ENCODE measurements around the gene FBXL19. TPM values are rescaled to one million over a fixed set of nuclear protein-coding genes. Genes with fewer than 3 reads are reported as not detected.

The FBXL19 gene
- total RNA-seq, 1 experiment from 2014 or later = 84.3 TPM

- TF ChIP-seq ZNF281 (CRISPR knock-in tag; IDR thresholded peaks at IDR 0.05) = no peak
- TF ChIP-seq SP1 (CRISPR knock-in tag; conservative IDR thresholded peaks at IDR 0.05) = no peak
- no peak for TF ChIP-seq CREB1 (CRISPR knock-in tag; IDR thresholded peaks at IDR 0.05)
- TF ChIP-seq MYBL2 (CRISPR knock-in tag; IDR thresholded peaks at IDR 0.05) = no peak
- TF ChIP-seq SMAD3 (CRISPR knock-in tag; IDR thresholded peaks at IDR 0.05; ENCODE audit: borderline replicate concordance) = no peak
- no peak for TF ChIP-seq OVOL2 (CRISPR knock-in tag; IDR thresholded peaks at IDR 0.05; ENCODE audit: borderline replicate concordance)
- TF ChIP-seq, protein P1, sequence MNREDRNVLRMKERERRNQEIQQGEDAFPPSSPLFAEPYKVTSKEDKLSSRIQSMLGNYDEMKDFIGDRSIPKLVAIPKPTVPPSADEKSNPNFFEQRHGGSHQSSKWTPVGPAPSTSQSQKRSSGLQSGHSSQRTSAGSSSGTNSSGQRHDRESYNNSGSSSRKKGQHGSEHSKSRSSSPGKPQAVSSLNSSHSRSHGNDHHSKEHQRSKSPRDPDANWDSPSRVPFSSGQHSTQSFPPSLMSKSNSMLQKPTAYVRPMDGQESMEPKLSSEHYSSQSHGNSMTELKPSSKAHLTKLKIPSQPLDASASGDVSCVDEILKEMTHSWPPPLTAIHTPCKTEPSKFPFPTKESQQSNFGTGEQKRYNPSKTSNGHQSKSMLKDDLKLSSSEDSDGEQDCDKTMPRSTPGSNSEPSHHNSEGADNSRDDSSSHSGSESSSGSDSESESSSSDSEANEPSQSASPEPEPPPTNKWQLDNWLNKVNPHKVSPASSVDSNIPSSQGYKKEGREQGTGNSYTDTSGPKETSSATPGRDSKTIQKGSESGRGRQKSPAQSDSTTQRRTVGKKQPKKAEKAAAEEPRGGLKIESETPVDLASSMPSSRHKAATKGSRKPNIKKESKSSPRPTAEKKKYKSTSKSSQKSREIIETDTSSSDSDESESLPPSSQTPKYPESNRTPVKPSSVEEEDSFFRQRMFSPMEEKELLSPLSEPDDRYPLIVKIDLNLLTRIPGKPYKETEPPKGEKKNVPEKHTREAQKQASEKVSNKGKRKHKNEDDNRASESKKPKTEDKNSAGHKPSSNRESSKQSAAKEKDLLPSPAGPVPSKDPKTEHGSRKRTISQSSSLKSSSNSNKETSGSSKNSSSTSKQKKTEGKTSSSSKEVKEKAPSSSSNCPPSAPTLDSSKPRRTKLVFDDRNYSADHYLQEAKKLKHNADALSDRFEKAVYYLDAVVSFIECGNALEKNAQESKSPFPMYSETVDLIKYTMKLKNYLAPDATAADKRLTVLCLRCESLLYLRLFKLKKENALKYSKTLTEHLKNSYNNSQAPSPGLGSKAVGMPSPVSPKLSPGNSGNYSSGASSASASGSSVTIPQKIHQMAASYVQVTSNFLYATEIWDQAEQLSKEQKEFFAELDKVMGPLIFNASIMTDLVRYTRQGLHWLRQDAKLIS (CRISPR knock-in tag; IDR thresholded peaks at IDR 0.05; ENCODE audit: borderline replicate concordance) = no peak
- TF ChIP-seq STAT6 (CRISPR knock-in tag; conservative IDR thresholded peaks at IDR 0.05; ENCODE audit: low read depth) = no peak
- TF ChIP-seq ZBTB21 (CRISPR knock-in tag; IDR thresholded peaks at IDR 0.05; ENCODE audit: borderline replicate concordance) = no peak
- no peak for TF ChIP-seq FOXJ3 (CRISPR knock-in tag; IDR thresholded peaks at IDR 0.05; ENCODE audit: borderline replicate concordance)
- no peak for TF ChIP-seq ZNF425 (CRISPR knock-in tag; conservative IDR thresholded peaks at IDR 0.05)
- TF ChIP-seq ZNF121 (CRISPR knock-in tag; IDR thresholded peaks at IDR 0.05) = no peak
- TF ChIP-seq, protein P2, sequence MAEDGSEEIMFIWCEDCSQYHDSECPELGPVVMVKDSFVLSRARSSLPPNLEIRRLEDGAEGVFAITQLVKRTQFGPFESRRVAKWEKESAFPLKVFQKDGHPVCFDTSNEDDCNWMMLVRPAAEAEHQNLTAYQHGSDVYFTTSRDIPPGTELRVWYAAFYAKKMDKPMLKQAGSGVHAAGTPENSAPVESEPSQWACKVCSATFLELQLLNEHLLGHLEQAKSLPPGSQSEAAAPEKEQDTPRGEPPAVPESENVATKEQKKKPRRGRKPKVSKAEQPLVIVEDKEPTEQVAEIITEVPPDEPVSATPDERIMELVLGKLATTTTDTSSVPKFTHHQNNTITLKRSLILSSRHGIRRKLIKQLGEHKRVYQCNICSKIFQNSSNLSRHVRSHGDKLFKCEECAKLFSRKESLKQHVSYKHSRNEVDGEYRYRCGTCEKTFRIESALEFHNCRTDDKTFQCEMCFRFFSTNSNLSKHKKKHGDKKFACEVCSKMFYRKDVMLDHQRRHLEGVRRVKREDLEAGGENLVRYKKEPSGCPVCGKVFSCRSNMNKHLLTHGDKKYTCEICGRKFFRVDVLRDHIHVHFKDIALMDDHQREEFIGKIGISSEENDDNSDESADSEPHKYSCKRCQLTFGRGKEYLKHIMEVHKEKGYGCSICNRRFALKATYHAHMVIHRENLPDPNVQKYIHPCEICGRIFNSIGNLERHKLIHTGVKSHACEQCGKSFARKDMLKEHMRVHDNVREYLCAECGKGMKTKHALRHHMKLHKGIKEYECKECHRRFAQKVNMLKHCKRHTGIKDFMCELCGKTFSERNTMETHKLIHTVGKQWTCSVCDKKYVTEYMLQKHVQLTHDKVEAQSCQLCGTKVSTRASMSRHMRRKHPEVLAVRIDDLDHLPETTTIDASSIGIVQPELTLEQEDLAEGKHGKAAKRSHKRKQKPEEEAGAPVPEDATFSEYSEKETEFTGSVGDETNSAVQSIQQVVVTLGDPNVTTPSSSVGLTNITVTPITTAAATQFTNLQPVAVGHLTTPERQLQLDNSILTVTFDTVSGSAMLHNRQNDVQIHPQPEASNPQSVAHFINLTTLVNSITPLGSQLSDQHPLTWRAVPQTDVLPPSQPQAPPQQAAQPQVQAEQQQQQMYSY (CRISPR knock-in tag; IDR thresholded peaks at IDR 0.05) = no peak
- TF ChIP-seq, protein P3, sequence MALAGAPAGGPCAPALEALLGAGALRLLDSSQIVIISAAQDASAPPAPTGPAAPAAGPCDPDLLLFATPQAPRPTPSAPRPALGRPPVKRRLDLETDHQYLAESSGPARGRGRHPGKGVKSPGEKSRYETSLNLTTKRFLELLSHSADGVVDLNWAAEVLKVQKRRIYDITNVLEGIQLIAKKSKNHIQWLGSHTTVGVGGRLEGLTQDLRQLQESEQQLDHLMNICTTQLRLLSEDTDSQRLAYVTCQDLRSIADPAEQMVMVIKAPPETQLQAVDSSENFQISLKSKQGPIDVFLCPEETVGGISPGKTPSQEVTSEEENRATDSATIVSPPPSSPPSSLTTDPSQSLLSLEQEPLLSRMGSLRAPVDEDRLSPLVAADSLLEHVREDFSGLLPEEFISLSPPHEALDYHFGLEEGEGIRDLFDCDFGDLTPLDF (CRISPR knock-in tag; IDR thresholded peaks at IDR 0.05) = no peak
These were observed 66.2 kb downstream of the FBXL19 start (continued) for GRCh38 chr16:30989469-30990047.

Data from WTC11 (cell line).